ENCODE measurements around the gene MEGF10.

DNA sequence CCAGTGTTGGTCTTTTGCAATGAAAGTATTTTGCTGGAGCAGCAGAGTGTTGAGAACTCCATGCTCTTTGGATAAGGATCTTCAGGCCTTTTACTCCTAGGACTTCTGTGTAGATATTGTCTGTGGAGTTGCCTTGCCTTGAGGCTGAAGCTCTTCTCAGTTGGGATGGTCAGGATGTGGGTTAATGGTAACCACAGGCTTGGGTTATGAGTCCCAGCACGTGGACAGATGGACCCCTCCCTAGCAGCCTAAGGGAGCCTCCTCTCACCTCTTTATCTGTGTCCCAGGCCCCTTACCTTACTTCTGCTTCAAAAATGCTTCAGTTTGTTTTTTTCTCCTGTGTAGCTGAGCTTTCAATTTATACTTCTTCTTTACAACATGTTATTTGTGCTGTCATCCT, 109.9 kb downstream of the MEGF10 start:
- no peak for TF ChIP-seq GATA3 (IDR thresholded peaks at IDR 0.05; ENCODE audit: low read depth, low read length)
- no peak for TF ChIP-seq GATA2 (IDR thresholded peaks at IDR 0.05; ENCODE audit: low read depth, low read length)
